HG03139 (cell line): Measurements from ENCODE around the gene UBAC2.
"Not testable (repeated sequence)": the region's sequence is repeated elsewhere in the genome, so short reads cannot be mapped to it uniquely, and the experiment has no call there.

Experiments used
- ATAC-seq: cut with Tn5 transposase; IDR thresholded peaks from one replicate; pipeline ENCODE4 v1.9.1; 2021; ENCODE audit not compliant: unreplicated experiment

Gene UBAC2

DNA sequence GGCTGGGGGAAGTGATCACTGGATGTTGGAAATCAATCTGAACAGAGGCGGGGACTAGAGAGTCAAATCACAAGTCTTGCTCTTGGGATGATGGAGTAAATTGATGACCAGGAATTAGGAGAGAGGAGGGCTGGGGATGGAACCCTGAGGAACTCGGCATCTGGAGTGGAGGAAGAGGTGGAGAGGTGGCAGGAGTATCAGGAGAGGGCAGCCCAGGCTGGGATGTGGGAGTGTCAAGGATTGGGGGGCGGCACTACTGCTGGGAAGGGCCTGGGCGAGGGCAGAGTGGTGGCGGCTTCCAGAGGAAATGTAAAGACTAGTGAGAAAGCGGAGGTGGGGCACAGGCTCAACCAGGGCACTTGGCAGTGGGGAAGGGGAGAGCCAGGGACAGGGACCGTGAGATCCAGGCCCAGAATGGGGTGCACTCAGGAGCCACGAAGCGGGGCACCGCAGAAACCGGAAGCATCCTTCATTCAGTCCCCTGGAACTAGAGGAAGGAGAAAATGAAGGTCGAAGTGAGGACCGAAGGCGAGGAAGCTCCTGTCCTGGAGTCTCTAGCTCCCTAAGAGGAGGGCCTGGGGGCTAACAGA is 187.8 kb downstream of the UBAC2 start:
- ATAC-seq, result no peak

DNA sequence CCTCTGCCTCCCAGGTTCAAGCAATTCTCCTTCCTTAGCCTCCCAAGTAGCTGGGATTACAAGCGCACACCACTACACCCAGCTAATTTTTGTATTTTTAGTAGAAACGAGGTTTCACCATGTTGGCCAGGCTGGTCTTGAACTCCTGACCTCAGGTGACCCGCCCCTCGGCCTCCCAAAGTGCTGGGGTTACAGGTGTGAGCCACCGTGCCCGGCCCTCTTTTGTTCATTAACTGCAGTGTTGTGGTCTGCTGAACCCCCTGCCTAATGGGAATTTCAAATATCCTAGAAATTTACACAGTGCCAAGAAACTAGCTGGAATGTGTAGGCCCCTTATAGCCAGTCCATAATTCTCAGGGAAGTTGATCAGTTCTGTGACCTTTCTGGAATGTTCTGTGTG is 188.4 kb downstream of the UBAC2 start:
- ATAC-seq, result not testable (repeated sequence)

DNA sequence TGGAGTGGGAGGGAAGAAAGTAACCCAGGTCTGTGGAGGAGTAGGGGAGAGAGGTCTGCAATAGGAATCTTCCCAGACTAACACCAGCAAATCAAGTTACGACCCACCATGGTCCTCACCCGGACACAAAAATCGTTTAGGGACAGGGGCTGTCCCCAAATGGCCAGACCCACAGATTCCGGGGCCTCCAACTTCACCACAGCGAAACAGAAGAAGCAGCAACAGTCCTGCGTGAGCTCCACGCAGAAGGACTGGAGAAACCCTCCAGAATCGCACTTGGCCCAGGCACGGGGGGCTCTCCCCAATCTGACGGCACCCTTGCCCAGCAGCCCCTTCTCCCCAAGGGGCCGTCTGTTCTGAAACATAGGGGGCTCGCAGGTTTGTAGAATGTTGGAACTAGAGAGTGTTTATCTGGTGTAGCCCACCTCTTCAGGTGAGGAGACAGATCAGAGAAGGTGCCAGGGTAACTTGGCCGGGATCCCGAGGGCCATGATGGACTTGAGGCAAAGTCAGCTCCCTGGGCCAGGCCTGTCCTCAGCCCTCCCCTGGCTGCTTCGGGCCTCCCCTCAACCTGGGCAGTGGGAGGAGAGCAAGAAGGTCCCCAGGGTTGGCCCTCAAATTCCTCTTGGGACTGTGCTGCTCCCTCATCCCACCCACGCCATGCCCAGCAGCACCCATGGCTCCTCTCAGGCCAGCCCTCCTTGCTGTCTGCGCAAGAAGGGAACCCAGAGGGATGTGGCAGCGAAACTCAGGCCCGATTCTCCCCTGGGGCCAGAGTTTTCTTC is 189.1 kb downstream of the UBAC2 start:
- ATAC-seq, result no peak

DNA sequence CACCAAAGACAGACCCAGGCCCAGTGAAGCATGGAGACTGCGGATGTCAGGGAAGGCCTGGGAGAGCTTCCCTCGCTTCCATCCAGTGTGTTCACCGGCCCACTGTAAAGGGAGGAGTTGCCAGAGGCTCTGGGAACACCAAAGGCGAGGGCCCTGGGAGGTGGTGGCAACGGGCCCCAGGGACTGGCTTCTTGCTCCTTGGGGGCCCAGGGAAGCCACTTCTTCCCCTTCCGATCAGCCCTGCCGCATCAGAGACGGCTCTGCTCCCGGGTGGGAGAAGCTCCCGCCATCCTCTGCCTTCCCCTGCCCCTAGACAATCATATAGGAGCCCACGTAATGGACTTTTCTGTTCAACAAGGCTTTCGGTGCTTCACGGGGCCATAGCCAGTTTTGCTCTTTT is 189.9 kb downstream of the UBAC2 start:
- ATAC-seq, result no peak

DNA sequence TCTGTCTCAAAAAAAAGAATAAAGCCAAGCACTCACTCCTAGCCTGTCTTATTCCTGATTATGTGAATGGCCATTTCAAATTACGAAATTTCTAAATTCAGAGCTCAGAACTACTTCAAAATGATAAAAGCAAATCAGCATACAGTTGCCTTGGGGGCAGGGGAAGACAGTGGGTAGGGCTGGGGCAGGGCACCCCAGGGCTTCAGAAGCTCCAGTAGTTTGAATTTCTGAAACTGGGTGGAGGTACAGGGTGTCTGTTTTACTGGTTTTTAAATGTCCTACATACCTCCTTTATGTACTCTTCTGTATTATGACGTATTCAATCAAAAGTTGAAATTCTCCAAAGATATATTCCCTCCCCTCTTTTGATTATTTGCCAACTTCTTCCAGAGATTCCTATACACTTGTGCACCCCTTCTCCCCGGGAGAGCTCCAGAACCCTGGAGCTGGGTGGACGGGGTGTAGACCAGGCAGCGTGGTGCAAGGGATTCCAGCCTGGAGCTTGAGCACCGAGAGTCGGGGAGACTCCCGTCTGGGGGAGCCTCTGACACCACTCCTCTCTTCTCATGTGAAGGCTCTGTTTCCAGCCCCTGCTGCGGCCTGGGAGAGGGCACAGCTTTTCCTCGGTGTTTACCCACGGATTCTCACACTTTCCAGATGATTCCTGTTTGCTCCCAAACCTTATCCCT is 191.3 kb downstream of the UBAC2 start:
- ATAC-seq, result no peak

DNA sequence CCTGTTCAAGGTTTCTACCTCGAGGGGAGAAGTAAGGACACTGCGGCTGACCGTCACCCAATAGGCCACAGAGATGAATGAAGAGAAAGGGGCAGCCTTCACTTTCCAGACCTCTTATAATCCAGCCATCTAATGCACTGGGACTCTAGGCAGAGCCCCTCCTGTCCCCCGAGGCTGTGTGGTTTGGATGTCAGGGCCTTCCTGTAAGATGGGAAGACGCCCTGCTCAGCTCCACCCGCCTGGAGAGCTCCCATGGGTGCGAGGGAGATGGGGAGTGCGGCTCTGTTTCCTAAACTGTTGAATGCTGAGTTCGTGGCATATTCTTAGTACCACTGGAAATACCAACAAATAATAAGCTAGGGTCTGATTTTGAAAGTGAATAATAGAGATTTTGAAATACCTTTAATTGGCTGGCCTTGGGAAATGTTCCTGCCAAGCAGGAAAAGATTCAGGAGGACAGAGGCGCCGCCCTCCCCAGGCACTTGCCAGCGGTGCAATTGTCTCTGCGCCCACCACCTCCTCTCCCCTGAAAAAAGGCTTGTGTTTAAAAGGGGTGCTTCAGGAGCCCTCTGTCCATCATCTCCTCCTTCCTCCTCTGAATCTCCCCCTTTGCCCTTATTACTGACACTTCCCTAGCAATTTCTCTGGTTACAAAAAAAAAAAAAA is 191.9 kb downstream of the UBAC2 start:
- no peak for ATAC-seq

DNA sequence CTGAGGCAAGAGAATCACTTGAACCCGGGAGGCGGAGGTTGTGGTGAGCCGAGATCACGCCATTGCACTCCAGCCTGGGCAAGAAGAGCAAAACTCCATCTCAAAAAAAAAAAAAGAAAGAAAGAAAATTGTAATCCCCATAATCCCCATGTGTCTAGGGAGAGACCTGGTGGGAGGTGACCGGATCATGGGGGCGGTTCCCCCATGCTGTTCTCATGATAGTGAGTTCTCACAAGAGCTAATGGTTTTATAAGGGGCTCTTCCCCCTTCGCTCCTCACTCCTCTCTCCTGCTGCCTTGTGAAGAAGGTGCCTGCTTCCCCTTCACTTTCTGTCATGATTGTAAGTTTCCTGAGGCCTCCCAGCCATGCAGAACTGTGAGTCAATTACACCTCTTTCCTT is 192.7 kb downstream of the UBAC2 start:
- not testable (repeated sequence) for ATAC-seq

DNA sequence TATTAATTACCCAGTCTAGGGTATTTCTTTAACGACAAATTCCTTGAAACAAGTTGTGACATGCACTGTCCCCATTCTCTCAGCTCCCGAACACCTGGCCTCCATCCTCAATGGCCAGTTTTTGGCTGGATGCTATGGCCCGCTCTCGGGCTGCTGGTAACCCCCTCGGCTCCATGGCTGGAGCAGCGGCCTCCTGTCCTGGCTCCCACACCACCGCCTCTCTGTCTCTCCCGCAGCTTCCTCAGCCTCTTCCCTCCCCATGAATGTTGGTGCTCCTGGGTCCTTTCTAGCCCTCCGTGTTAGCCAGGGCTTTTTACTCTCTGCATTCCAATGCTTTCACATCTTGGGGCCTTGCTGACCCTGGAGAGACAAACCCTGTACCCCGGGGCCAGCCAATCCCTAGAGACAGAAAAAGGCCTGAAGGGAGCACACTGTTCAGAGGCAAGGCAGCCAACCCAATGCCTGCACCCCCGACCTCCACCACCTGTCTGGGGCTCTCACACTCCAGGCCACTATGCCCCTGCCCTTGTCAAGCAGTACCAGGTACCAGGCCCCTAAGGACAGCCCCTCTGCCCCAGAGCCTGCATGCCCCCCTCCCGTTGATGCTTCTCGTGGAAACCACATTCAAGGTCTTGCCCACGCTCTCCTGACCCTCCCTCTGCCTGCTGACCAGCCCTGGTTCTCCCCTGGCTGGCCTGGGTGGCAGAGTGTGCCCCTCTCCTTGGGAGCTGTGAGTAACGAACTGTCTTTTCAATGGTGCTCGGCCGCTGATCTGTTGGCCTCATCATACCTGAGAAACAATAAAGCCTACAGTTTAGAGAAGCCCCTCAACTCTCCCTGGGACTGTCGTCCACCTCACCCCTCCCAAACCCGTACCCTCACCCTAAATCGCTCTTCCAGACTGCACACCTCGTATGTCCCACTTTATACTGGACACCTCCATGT is 193.4 kb downstream of the UBAC2 start:
- ATAC-seq, result no peak

DNA sequence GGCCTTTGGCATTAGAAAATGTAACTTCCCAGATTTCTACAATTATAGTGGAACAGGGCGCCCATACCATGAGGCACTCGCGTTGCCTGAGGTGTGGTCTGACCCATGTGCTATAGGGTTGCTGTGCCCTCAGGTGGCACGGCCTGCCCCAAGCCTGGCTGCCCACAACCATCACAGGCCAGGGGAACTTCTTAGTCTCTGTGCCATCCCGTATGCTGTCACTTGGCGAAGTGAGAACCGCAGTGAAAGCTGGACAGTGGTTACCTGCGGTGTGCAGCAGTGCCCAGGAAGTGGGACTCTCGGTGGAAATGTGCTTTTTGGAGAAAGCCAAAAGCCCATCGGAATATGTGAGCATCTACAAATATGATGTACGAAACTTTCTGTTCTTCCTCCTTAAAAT is 194.8 kb downstream of the UBAC2 start:
- ATAC-seq, result no peak

DNA sequence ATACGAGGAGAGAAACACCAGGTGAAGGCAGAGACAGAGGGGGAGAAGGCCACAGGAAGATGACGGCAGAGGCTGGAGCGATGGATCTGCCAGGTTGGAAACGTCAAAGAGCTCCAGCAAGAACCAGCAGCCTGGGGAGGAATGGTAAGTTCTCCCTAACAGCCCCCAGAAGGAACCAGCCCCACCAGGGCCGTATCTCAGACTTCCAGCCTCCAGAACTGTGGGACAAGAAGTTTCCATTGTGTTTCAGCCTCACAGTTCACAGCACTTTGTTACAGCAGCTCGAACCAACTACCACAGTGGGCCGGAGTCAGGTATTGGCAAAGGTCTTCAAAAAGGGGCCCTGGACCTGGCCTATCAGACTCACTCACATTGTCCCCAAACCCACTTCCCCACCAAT is 195.8 kb downstream of the UBAC2 start:
- ATAC-seq, result no peak

DNA sequence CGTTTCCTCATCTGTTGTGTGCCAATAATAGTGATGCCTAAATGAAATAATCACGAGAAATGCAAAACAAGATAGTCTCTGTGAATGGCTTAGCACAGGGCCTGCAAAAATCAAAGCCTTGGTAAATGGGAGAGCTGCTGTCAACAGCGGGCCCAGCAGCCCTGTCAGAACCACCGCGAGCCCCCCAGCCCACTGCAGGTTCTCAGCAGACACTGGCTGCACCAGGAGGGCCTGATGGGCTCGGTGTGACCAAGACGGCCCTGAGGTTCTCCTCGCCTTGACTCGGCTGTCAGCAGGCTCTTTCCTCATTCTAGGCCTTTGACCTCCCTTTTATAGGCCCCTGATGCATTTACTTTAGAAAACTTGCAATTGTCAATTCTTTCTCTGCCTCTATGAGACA is 197.4 kb downstream of the UBAC2 start:
- ATAC-seq, result no peak

DNA sequence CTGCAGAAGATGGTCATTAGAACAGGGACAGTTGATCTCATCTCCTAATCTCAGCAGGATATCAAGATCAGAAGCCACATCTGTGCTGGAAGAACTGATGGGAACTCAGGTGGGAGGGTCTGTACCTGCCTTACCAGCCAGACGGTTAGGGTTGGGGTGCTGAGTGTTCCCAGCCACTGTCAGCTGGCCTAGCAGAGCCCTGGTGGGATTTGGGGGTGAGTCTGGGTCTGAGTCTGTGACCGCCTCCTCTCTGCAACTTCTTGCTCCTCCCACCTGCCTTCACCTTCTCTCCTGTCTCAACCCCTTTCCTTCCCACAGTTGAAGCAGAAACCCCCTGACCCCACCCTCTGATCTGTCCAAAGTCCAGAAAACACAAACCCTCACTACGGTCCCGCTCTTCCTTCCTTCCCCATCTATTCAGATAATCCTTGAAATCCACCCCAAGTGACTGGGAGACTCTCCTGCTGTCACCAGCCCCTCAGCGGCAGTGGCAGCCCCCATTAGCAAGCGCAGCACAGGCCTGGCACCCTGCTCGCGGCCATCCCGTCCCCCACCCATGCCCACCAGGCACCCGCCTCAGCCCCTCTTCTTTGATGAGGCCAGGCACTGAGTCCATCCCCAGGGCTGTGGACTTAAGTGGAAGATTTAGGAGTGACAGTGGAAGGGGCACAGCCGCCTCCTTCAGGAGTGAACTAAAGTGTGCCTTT is 198.4 kb downstream of the UBAC2 start:
- no peak for ATAC-seq

DNA sequence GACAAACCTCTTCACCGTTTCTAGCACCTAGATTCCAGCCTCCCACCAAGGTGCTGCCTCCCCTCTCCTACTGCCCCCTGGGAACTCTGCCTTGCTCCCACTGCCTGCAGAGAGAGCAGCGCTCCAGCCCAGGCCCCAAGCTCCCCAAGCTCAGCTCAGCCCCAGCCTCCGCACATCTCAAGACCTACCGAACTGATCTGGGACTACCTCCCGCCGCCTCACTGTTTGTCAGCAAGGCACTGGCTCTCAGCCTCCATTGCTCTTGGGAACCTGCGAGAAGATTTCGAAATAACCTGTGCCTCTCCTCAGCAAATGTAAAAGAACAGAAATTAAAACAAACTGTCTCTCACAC is 198.9 kb downstream of the UBAC2 start:
- no peak for ATAC-seq

DNA sequence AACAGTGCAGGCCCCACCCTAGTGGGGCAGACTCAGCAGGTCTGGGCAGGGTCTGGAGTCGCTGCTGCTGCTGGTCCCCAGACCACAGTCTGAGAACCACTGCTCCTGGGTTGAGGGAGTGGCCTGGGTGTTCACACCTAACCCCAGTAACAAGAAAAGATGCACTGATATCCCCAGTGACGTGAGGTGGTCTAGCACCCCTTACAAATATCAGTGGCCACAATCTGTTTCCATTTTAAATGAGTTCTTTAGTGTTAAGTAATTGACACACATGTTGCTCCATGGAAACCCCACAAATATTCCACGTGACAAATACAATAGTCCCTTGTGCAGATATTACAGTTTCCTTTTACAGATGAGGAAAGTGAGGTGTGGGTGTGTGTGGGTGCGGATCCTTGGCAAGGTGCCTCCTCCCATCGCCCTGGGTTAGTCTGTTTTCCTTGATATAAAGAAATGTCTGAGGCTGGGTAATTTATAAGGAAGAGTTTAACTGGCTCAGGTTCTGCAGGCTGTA is 202.9 kb downstream of the UBAC2 start:
- no peak for ATAC-seq

DNA sequence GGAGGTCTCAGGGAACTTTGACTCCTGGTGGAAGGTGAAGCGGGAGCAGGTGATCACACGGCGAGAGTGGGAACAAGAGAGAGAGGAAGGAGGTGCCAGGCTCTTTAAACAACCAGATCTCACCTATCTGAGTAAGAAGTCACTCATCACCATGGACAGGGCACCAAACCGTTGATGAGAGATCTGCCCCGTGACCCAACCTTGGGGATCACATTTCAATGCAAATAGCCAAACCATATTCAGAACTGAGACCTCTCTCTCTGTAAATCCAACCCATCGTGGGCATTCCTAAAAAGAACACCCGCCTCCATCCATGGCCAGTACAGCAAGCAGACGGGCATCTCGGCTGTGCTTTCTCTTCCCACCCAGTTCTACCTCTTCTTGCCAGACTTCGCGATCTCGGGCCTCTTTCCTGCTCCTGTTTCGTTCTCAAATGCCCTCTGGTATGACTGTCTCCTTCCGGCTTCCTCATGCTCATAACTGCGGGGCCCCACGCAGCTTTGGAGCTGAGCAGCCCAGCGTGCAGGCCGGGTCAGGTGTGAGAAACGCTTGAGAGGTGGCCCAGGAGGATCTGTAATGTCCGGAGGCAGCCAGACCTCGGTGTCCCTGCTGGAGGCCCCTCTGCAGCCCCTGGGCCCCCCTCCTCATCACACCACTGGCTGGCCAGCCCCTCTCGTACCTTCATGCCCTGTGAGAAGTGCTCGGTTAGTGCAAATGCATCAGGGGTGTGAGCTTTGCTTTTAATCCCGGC is 203.5 kb downstream of the UBAC2 start:
- no peak for ATAC-seq

DNA sequence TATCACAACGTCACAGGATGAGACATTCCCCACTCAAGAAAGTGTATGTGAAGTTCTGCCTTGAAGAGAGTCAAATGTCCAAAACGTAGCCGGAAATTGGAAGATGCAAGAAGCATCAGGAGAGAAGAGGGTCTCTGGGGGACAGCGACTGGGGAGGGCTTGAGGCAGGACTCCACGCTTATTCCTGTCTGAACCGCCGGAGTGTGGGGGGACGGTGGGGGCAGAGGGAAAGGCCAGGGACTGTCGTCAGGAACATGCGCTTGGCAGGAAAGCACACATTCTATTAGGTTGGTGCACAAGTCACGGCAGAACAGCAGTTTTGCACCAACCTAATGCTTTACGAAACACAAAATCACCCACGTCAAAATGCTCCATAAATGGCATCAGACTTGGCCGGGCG is 205.3 kb downstream of the UBAC2 start:
- ATAC-seq, result no peak

DNA sequence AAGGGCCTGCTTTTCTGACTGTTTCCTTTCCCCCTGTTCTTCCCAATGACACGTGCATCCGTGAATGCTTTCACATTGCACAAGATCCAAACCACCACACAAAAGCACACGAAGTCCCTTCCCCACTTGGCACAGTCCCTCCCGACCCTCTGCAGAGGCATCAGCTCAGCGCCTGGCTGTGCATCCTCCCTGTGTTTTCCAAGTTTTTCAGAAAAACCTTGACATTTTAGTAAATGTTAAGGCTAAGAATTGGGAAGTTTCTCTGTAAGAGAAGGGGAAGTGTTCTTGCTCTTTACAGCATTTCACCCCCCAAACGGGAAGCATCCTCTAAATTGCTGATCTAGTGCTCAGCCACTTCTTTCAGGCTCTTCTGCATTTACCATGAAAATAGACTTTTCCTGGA is 206.1 kb downstream of the UBAC2 start:
- no peak for ATAC-seq

DNA sequence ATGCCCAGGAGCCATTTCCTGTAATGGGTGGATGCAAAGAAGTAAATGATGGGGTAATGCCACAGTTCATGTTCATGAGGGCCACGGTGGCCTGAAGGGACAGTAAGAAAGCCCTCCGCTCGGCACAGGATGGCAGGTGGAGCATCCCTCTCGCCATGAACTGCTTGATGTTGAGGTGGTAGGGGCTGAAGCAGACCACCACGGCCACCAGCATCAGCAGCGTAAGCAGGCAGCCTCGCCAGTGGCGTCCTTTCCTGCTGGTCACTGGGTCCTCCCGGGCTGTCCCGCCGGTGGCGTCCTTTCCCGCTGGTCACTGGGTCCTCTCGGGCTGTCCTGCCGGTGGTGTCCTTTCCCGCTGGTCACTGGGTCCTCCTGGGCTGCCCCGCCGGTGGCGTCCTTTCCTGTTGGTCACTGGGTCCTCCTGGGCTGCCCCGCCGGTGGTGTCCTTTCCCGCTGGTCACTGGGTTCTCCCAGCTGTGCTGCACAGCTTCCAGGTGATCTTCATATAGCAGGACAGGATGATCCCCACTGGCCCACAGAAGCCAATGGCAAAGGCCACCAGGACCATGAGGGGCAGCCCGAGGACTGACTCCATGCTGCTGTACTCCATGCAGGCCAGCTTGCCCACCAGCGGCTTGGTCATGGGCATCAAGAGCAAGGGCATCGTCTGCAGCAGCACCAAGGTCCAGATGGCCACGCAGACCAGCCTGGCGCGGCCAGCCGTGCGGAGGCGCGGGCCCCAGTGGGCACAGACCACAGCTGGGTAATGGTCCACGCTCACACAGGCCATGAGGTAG is 207.4 kb downstream of the UBAC2 start:
- ATAC-seq, result no peak

DNA sequence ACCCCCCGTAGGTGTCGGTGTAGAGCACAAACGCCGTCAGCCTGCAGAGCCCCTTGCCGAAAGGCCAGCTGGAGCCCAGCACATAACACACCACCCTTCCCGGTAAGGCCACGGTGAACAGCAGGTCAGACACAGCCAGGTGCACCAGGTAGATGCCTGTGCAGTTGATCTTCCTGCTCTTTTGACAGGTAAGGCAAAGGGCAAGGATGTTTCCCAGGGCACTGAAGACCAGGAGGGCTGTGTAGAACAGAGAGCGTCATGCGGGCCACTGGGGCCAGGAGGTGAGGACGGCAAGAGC is 208.0 kb downstream of the UBAC2 start:
- no peak for ATAC-seq
